Cerebellar nuclear complex (tissue), 1 donor: ENCODE measurements around the gene KLHL29.
"Not testable (repeated sequence)": the region's sequence is repeated elsewhere in the genome, so short reads cannot be mapped to it uniquely, and the experiment has no call there.

Experiments used
- DNase-seq, 2 experiments: peaks; one replicate each; lab custom pipeline; 2025; lab: John Stamatoyannopoulos, UW

Gene KLHL29

GRCh38 chr2:23367760-23368159 lies 17.2 kb upstream of the KLHL29 start:
- no peak for DNase-seq

- no peak for DNase-seq
These were observed 11.3 kb upstream of the KLHL29 start for GRCh38 chr2:23373666-23374065.

GRCh38 chr2:23375448-23375847 lies 9.5 kb upstream of the KLHL29 start:
- no peak for DNase-seq

- DNase-seq: no peak
These were observed 8.9 kb upstream of the KLHL29 start for GRCh38 chr2:23376075-23376474.

GRCh38 chr2:23376972-23377371 lies 8.0 kb upstream of the KLHL29 start:
- no peak for DNase-seq

- no peak for DNase-seq
These were observed 7.2 kb upstream of the KLHL29 start for GRCh38 chr2:23377771-23378170.

- DNase-seq: no peak
These were observed 6.5 kb upstream of the KLHL29 start for GRCh38 chr2:23378496-23378895.

- no peak for DNase-seq
These were observed 5.7 kb upstream of the KLHL29 start for GRCh38 chr2:23379220-23379695.

GRCh38 chr2:23380562-23381065 lies 4.4 kb upstream of the KLHL29 start:
- DNase-seq: no peak

GRCh38 chr2:23381084-23381483 lies 3.9 kb upstream of the KLHL29 start:
- no peak for DNase-seq

GRCh38 chr2:23381485-23381884 lies 3.5 kb upstream of the KLHL29 start:
- no peak for DNase-seq

- DNase-seq: no peak
These were observed 1.9 kb upstream of the KLHL29 start for GRCh38 chr2:23383100-23383499.

- DNase-seq: no peak
These were observed 370 bp downstream of the KLHL29 start for GRCh38 chr2:23385351-23385747.

GRCh38 chr2:23385748-23386338 lies 864 bp downstream of the KLHL29 start:
- no peak for DNase-seq

GRCh38 chr2:23386339-23387220 lies 1.6 kb downstream of the KLHL29 start:
- DNase-seq: peak in 1 of 2 experiments; percentile 14

GRCh38 chr2:23387221-23387550 lies 2.2 kb downstream of the KLHL29 start:
- DNase-seq: no peak

GRCh38 chr2:23387845-23388244 lies 2.9 kb downstream of the KLHL29 start:
- no peak for DNase-seq

- DNase-seq: no peak
These were observed 3.3 kb downstream of the KLHL29 start for GRCh38 chr2:23388294-23388693.

GRCh38 chr2:23388756-23389514 lies 4.0 kb downstream of the KLHL29 start:
- DNase-seq: no peak

GRCh38 chr2:23390152-23390551 lies 5.2 kb downstream of the KLHL29 start:
- no peak for DNase-seq

GRCh38 chr2:23391237-23391736 lies 6.3 kb downstream of the KLHL29 start:
- not testable (repeated sequence) for DNase-seq

GRCh38 chr2:23393722-23394121 lies 8.7 kb downstream of the KLHL29 start:
- DNase-seq: no peak
